Sigmoid colon (tissue), 7 donors: ENCODE data around the gene CARS1. TPM values are rescaled to one million over a fixed set of nuclear protein-coding genes. Genes with fewer than 3 reads are reported as not detected.

Experiments
- DNase-seq: peaks from one replicate; pipeline ENCODE4 v3.0.0-alpha.2; 2019
- H3K27ac ChIP-seq, 4 donors: fragments of 200-600 bp; sonication (generic); one replicate each; pipeline ENCODE4 v1.5.1; 2016 to 2019; ENCODE audit warnings: mild to moderate bottlenecking in 1 of 4
- H3K27me3 ChIP-seq, 3 donors: fragments of 200-600 bp; sonication (generic); one replicate each; pipeline ENCODE4 v1.5.1; 2019; ENCODE audit warnings: mild to moderate bottlenecking in 1 of 3
- H3K36me3 ChIP-seq, 4 donors: fragments of 200-600 bp; sonication (generic); one replicate each; pipeline ENCODE4 v1.5.1; 2016 to 2019
- H3K4me1 ChIP-seq, 4 donors: fragments of 200-600 bp; sonication (generic); one replicate each; pipeline ENCODE4 v1.5.1; 2017 to 2019
- H3K4me3 ChIP-seq, 4 donors: fragments of 200-600 bp; sonication (generic); one replicate each; pipeline ENCODE4 v1.5.1; 2017 to 2019; ENCODE audit warnings: mild to moderate bottlenecking in 2 of 4, moderate library complexity in 1 of 4
- H3K9me3 ChIP-seq, 4 donors: fragments of 200-600 bp in 3 of 4; sonication (generic) in 3 of 4; one replicate each; pipeline versions ENCODE4 v1.5.1 to v1.6.1; 2013 to 2019
- EP300 ChIP-seq, 4 donors: sonication (generic); formaldehyde crosslinking; IDR thresholded peaks; one replicate each; pipeline ENCODE4 v1.6.1; 2017; ENCODE audit warnings: antibody characterized with exemption in 4 of 4
- POLR2A ChIP-seq, 2 donors: fragments of 450-650 bp; IDR thresholded peaks; one replicate each; pipeline ENCODE4 v1.6.1; 2016; ENCODE audit warnings: antibody characterized with exemption in 2 of 2, mild to moderate bottlenecking in 2 of 2, moderate library complexity in 2 of 2
- POLR2AphosphoS5 ChIP-seq, 4 donors: sonication (generic); formaldehyde crosslinking; IDR thresholded peaks; one replicate each; pipeline ENCODE4 v1.6.1; 2017; ENCODE audit warnings: antibody characterized with exemption in 4 of 4
- WGBS, 2 donors: extraction: QIAGEN DNeasy Blood & Tissue Kit; methylation state at CpG; one replicate each; pipeline ENCODE4 v1.1.7; 2013; 5-methylcytosine and 5-hydroxymethylcytosine counted together
- intact Hi-C: fragments of 100-400 bp; cut with DNase I; formaldehyde crosslinking; loops from one replicate; pipeline ENCODE4 v1.15.1; 2023
- polyA plus RNA-seq, 3 donors: library from polyadenylated mRNA; stranded (reverse); fragments of 200-250 nt; gene quantifications; one replicate each; pipeline ENCODE4 v1.2.3, GENCODE V29; 2013
- total RNA-seq, 4 donors: library from RNA; depleted of rRNA; stranded (reverse); fragments of >200 nt; gene quantifications; one replicate each; pipeline ENCODE4 v1.1.0, GENCODE V29; 2016
- TF ChIP-seq, protein P1 (sequence below), 4 experiments: fragments of 450-650 bp in 3 of 4; fragments of 200-600 bp in 1 of 4; IDR thresholded peaks; one replicate each; pipeline ENCODE4 v1.5.1; 2016 to 2019; ENCODE audit warnings: antibody characterized with exemption in 4 of 4, mild to moderate bottlenecking in 3 of 4, moderate library complexity in 2 of 4
- donor health status: healthy with polysubstance abuse.
- donor health status: Bipolar disorder and iron deficiency.
- donor health status: healthy.

The CARS1 gene
- total and polyA plus RNA-seq, 7 donors: 21.0 to 57.1 (median 35.9) TPM

DNA sequence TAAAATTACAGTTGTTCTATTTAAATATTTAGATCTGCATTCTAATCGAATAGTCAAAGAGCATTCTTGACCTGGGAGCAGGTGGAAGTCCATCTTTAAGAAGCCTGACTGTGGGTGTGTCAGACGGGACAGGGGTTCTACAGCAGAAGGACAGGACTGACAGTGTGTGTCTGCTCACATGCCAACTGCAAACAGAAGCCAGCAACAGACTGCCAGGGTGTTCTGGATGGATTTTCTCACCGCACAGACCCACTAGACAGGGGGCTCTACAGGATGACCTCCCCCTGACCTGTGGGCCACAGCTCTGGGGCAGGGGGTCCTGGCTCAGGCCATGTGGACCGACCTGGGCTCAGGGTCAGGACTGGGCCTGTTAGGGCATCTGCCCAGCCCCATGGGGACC lies 42.3 kb downstream of the CARS1 start:
- Histone ChIP-seq H3K27ac (no peak overlapping the region), H3K4me3 (no peak overlapping the region), H3K36me3 (peaks cover 45 to 100% (median 86%) of the 10 kb centered on the region in 4 donors), H3K27me3 (no peaks in the 10 kb centered on the region), H3K4me1 (no peaks in the 10 kb centered on the region), H3K9me3 (no peaks in the 10 kb centered on the region)
- TF ChIP-seq, protein P1, sequence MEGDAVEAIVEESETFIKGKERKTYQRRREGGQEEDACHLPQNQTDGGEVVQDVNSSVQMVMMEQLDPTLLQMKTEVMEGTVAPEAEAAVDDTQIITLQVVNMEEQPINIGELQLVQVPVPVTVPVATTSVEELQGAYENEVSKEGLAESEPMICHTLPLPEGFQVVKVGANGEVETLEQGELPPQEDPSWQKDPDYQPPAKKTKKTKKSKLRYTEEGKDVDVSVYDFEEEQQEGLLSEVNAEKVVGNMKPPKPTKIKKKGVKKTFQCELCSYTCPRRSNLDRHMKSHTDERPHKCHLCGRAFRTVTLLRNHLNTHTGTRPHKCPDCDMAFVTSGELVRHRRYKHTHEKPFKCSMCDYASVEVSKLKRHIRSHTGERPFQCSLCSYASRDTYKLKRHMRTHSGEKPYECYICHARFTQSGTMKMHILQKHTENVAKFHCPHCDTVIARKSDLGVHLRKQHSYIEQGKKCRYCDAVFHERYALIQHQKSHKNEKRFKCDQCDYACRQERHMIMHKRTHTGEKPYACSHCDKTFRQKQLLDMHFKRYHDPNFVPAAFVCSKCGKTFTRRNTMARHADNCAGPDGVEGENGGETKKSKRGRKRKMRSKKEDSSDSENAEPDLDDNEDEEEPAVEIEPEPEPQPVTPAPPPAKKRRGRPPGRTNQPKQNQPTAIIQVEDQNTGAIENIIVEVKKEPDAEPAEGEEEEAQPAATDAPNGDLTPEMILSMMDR (IDR thresholded peaks at IDR 0.05): no peak
- TF ChIP-seq POLR2AphosphoS5 (IDR thresholded peaks at IDR 0.05) (no peak), EP300 (IDR thresholded peaks at IDR 0.05) (no peak), POLR2A (IDR thresholded peaks at IDR 0.05) (no peak)
- no peak for DNase-seq
- intact Hi-C loops: no loop called here
- WGBS, 2 donors: 71 to 81% methylated on average over 4 of the region's 4 CpGs

DNA sequence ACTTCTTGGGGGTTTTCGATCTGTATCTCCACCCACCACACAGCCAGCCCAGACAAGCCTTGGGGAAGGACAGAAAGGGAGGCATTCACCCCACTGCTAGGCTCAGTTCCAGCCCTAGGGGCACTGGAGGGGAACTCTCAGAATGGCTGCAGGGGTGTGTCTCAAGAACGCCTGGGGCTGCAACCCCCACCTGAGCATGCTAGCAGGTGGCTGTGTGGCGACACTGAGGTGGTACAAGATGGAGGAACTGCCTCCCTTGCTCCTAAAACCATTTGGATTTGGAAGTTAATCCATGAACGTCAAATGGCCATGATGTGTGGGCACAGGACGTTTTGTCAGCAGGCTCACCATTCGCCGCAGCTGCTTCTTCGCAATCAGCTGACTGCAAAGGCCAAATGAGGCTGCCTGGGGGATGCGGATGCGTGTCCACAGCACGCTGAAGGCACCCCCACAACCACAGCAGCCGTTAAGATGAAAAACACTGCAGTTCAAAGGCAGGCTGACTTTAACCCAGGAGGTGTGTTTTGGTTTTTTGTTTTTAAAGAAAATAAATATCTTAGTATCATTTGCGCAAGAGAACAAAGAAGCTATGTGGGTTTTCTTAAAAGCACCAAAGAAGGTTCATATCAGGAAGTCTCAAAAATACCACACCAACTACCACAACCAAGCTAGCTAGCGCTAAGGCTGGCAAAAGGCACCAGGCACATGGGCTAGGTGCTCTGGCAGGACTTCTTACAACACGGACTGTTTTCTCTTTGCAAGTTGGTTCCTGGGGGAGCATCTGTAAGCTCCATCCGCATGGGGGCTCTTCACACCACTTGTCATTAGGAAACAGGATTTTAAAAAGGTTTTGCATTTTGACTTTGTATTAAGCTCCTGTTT lies 42.9 kb downstream of the CARS1 start:
- H3K4me3 ChIP-seq: no peak overlapping the region
- WGBS, 2 donors: 68 to 80% methylated on average over 16 of the region's 16 CpGs
- H3K9me3 ChIP-seq: no peaks in the 10 kb centered on the region
- H3K4me1 ChIP-seq: no peaks in the 10 kb centered on the region
- no peaks in the 10 kb centered on the region for H3K27me3 ChIP-seq
- TF ChIP-seq, protein P1 (IDR thresholded peaks at IDR 0.05): no peak
- TF ChIP-seq POLR2A (IDR thresholded peaks at IDR 0.05) (no peak), EP300 (IDR thresholded peaks at IDR 0.05) (no peak), POLR2AphosphoS5 (IDR thresholded peaks at IDR 0.05) (no peak)
- no peak for DNase-seq
- H3K36me3 ChIP-seq: peaks cover 45 to 100% (median 87%) of the 10 kb centered on the region in 4 donors
- intact Hi-C loops: no loop called here
- no peak overlapping the region for H3K27ac ChIP-seq

DNA sequence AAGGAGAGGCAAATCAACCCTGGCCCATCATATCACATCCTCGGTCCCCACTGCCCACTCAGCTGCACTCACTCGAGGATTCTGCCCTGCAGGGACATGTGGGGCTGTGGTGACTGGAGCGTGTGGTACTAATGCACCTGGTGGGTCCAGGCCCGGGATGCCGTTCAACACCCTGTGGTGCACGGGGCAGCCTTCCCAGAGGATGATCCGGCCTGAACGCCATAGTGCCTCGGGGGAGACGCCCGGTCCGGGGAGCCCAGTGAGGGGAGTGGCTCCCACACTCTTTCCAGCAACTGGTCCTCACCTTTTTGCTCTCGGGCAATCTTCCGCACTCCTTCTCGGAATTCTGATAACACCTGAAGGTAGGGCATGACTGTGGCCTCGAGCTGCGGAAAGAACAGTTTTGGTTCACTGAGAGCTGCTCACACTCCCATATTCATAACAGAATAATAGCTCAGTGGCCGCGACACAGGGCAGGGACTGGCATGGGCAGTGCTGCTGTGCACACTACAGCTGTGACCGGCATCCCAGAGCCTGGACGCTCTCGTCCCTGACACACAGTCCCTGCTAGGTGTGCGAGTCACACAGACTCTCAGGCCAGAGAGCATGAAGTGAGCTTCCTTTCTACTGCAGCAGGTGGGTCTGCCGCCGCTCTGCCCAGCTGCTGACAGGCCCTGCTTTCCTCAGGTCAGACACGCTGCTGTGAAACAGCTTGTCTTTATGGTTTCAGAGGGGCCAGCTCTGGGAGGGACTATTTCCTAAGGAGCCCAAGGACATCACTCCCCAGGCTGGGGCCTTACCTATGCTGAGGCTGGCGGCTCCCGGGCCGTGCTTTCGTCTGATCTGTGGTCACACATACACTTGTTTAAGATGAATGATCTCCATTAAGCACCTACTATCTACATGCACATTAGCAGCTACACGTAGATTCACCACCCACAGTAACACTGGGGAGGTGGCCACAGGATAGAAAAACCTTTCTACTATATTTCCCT lies 45.0 kb downstream of the CARS1 start:
- Histone ChIP-seq H3K36me3 (peaks cover 36 to 98% (median 72%) of the 10 kb centered on the region in 4 donors), H3K4me3 (no peak overlapping the region), H3K27me3 (no peaks in the 10 kb centered on the region), H3K4me1 (no peaks in the 10 kb centered on the region), H3K9me3 (no peaks in the 10 kb centered on the region), H3K27ac (no peak overlapping the region)
- DNase-seq: no peak
- TF ChIP-seq POLR2AphosphoS5 (IDR thresholded peaks at IDR 0.05) (no peak), EP300 (IDR thresholded peaks at IDR 0.05) (no peak), POLR2A (IDR thresholded peaks at IDR 0.05) (no peak)
- TF ChIP-seq, protein P1 (IDR thresholded peaks at IDR 0.05): no peak
- 93% methylated on average over 31 of the region's 31 CpGs for WGBS, 2 donors
- intact Hi-C loops: no loop called here

DNA sequence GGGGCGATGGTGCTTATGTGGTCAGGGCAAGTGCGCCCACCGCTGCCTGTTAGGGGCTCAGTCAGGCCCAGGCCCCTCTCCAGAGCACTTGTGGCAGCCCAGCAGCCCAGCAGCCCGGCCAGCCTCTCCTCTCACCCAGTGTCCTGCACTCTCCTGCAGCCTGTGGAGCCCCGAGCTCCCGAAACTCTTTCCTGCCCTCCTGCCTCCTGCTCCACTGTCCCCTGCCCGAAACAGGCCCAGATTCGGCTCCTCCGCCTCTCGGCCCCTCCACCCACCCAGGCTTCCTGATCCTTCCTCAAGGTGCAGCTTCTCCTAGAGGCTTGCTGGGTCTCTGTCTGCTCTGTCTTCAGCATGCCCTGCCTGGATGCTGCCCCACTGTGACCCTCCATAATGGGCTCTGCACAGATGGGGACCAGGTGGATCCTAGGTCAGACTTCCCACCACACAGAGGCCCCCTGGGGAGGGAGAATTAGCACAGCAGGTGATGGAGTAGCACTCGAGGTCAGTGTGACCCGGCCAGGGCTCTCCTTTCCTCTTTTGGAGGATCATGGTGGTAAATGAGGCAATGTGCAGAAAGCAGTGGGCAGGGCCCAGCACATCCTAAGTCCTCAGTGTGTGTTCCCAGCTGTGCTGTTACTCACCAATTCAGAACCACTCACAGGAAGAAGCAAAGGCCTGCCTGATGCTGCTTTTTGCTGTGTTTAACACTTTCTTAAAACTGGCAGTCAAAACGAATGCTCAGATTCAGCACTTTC lies 46.5 kb downstream of the CARS1 start:
- no peak overlapping the region for H3K4me3 ChIP-seq
- TF ChIP-seq, protein P1 (IDR thresholded peaks at IDR 0.05): no peak
- TF ChIP-seq POLR2AphosphoS5 (IDR thresholded peaks at IDR 0.05): no peak
- no peak for TF ChIP-seq POLR2A (IDR thresholded peaks at IDR 0.05)
- TF ChIP-seq EP300 (IDR thresholded peaks at IDR 0.05): no peak
- H3K36me3 ChIP-seq: peaks cover 23 to 98% (median 61%) of the 10 kb centered on the region in 4 donors
- WGBS, 2 donors: 91 to 92% methylated on average over 13 of the region's 13 CpGs
- intact Hi-C loops: no loop called here
- H3K27ac ChIP-seq: no peak overlapping the region
- H3K27me3 ChIP-seq: no peaks in the 10 kb centered on the region
- no peak for DNase-seq
- H3K9me3 ChIP-seq: no peaks in the 10 kb centered on the region
- H3K4me1 ChIP-seq: no peaks in the 10 kb centered on the region
